ENCODE data around the gene NR2C1. TPM values are rescaled to one million over a fixed set of nuclear protein-coding genes. Genes with fewer than 3 reads are reported as not detected.
"Not testable (repeated sequence)": the region's sequence is repeated elsewhere in the genome, so short reads cannot be mapped to it uniquely, and the experiment has no call there.

Gene NR2C1
- total RNA-seq, 1 donor from 2014 or later: 39.1 TPM

DNA sequence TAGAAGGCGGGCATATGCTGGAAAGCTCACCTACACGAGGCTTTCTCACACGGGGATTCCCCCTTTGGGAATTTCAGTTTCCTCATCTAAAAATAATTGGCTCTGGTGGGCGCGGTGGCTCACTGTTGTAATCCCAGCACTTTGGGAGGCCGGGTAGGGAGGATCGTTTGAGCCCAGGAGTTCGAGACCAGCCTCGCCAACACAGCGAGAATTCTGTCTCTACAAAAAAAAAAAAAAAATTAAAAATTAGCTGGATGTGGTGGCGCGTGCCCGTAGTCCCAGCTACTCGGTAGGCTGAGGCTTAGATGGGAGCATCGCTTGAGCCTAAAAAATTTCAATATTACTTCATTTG is 69.5 kb downstream of the NR2C1 start:
- no peak for DNase-seq (ENCODE audit: extremely low read depth, low read depth, low spot score)

DNA sequence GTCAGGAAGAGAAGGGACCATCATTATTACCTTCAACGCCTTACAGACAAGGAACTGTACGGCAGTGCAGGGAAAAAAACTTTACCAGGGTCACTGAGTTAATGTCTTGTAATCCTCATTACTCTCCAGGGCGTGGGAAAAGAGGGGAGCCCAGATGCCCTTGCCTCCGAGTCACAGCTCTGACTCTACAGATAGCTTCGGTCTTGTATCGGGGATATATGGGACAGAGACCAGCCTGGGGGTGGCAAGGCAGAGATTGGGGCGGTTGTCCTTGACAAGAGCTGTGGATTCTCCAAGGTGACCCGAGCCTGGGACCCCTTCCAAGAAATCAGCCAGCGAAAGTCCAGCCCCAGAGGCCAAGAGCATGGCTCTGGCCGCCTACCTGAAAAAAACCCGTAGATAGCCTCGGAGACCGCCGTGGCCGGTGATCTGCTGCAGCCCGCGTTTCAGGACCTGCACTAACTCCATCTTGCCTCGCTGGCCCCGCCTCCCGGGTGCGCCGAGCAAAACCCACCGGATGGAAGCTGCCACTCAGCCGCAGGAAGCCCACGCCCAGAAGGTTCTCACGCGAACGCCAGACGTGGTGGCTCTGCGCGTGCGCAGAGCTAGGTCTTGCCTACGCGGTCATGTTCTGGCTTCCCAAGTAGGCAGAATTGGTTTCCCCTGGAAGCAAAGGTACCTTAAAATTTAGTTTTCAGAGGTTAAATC is 70.1 kb downstream of the NR2C1 start, which contains the start of gene NDUFA12:
NDUFA12 (minus strand) TSS at position 485 of the 708 bp plus-strand sequence; CDS start at position 468, 17 bp downstream.
- DNase-seq (ENCODE audit: extremely low read depth, low read depth, low spot score): peak; percentile 82

DNA sequence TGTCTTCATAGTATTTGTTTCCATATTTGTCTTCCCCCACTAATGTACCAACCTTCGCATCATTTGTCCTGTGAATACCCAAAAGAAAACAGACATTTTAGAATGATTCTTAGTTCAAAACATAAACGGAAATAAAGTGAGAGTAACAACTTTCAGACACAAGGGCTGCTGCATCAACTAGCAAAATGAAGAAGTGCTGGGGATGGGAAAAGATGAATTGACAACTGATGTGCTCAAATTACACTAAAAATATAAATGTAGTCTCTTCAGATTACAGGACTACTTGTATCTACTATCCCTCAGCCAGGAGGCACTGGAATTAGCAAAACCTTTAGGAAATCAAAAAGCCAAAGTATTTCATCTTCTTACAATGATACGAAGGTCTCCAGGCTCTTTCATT is 70.7 kb downstream of the NR2C1 start:
- no peak for DNase-seq (ENCODE audit: extremely low read depth, low read depth, low spot score)

DNA sequence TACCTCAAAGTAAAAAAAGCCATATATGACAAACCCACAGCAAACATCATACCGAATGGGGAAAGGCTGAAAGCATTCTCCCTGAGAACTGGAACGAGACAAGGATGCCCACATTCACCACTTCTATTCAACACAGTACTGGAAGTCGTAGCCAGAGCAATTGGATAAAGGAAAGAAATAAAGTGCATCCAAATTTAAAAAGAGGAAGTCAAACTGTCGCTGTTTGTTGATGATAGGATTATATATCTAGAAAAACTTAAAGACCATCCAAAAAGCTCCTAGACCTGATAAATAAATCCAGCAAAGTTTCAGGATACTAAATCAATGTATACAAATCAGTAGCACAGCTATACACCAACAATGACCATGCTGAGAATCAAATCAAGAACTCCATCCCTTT is 75.1 kb downstream of the NR2C1 start:
- no peak for DNase-seq (ENCODE audit: extremely low read depth, low read depth, low spot score)

DNA sequence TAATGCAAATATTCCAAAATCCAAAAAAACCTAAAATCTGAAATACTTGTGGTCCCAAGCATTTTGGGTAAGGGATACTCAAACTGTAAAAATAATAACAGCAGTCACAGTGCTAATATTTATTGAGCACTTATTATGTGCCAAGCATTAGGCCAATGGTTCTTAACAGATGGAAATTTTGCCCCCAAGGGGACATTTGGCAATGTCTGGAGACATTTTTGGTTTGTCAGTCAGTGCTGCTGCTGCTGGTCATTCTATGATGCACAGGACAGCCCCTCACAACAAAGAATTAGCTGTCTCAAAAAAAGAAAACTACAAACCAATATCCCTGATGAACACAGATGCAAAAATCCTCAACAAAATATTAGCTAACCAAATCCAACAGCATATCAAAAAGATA is 75.7 kb downstream of the NR2C1 start:
- no peak for DNase-seq (ENCODE audit: extremely low read depth, low read depth, low spot score)

DNA sequence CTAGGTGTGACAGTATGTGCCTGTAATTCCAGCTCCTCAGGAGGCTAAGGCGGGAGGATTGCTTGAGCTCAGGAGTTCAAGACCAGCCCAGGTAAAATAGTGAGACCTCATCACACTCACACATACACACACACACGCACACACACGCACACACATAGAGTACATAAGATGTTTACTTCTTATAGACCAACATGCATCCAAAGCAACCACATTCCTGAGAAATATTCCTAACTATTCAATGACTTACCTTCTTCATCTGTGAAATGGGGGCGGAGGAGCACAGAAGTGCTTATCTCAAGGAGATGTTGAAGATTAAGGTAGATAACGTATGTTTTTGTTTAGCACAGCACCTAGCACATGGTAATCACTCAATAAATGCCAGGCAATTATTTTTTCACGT is 76.4 kb downstream of the NR2C1 start:
- DNase-seq (ENCODE audit: extremely low read depth, low read depth, low spot score): no peak

DNA sequence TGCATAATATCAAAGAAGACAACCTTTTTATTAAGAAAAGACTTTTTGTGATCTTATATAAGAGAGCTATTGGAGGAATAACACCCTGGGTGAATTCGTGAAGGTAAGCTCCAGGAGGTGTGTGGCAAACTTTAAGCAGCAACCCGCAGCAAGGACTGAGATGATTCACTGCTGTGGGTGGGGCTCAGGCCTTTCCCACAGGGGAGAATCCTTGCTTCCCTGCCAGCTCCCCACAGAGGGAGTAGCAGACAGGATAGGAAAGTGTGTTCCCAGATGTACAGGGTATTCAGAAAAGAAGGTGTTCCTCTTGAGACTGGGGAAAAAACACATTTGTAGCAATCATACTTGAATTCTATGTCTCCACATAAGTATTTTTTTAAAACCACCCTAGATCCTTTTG is 79.1 kb downstream of the NR2C1 start:
- DNase-seq (ENCODE audit: extremely low read depth, low read depth, low spot score): no peak

DNA sequence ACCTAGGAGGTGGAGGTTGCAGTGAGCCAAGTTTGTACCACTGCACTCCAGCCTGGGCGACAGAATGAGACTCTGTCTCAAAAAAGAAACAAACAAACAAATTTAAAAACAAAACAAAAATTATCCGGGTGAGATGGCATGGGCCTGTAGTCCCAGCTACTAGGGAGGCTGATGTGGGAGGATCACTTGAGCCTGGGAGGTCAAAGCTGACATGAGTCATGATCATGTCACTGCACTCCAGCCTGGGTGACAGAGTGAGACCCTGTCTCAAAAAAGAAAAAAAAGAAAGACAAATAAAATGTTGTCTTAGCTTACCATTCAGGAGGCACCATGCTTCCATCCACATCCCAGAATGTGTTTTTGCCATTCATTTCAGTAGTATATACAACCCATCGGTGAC is 79.6 kb downstream of the NR2C1 start:
- DNase-seq (ENCODE audit: extremely low read depth, low read depth, low spot score): not testable (repeated sequence)

DNA sequence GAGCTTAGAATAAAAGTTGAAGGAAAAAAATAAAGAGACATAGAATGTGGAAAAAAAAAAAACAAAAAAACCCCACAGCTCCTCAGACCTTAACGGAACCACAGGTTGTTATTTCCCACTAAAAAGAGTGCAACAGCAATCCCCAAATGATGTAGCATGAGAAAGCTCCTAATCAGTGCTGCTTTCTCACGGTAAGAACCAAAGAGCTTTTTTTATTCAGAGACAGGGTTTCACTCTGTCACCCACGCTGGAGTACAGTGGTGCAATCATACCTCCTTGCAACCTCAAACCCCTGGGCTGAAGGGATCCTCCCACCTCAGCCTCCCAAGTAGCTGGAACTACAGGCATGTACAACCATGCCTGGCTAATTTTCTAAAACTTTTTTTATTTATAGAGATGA is 83.2 kb downstream of the NR2C1 start:
- no peak for DNase-seq (ENCODE audit: extremely low read depth, low read depth, low spot score)

DNA sequence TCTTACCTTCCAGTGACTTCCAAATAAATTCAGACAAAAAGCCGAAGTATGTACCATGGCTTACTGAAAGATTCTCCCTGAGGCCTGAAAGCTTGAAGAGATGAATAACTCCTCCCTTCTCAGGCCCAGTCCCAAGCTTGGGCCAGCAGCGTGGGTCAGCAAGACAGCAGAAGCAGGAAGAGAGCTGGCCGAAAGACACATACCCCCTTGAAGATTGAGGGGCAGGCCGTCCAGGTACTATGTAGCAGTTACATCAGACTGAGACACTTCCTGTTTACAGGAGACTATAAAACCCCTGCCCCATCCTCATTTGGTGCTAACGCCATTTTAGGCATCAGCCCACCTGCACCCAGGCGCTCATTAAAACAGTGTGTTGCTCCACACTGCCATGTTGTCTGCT is 84.9 kb downstream of the NR2C1 start:
- no peak for DNase-seq (ENCODE audit: extremely low read depth, low read depth, low spot score)

DNA sequence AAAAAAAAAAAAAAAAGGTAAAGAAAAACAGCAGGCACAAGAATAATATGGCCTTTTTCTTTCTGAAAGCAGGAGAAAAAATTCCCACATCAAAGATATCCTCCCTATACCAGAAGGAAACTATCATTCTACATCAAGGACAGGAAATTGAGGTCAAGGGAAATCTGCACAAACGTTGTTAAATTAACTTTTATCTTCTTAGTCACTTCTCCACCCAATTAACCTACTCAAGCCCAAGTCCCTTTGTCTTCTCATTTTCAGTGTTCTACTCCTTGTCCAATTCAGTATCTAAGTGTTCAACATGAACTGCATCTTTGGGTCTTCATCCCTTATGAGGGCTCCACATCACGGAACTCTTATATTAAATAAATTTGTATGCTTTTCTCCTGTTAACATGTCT is 85.6 kb downstream of the NR2C1 start:
- no peak for DNase-seq (ENCODE audit: extremely low read depth, low read depth, low spot score)

DNA sequence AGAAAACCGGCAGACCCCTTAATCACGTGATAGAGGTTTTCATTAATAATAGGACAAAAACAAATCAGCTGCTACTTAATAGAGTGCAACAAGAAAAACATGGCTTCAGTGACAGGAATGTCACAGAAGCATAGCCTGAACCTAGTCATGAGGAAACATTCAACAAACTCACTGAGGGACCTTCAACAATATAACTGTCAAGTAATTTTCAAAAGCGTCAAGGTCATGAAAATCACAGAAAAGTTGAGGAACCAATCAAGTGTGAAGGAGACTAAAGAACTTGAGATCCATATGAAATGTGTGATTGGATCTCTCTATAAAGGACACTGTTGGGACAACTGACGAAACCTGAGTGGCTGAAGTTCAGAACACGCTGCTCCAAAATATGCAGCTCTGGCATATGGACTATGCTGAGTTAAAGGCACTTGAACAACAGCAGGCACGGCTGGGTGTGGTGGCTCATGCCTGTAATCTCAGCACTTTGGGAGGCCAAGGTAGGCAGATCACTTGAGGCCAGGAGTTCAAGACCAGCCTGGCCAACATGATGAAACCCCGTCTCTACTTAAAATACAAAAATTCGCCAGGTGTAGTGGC is 86.2 kb downstream of the NR2C1 start:
- DNase-seq (ENCODE audit: extremely low read depth, low read depth, low spot score): no peak

DNA sequence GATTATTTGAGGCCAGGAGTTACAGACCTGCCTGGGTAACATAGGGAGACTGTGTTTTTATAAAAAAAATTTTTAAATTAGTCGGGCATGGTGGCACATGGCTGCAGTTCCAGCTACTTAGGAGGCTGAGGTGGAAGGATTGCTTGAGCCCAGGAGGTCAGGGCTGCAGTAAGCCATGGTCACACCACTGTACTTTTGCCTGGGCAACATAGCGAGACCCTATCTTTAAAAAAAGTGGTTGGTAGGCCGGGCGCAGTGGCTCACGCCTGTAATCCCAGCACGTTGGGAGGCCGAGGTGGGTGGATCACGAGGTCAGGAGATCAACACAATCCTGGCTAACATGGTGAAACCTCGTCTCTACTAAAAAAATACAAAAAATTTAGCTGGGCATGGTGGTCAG is 88.3 kb downstream of the NR2C1 start:
- not testable (repeated sequence) for DNase-seq (ENCODE audit: extremely low read depth, low read depth, low spot score)

DNA sequence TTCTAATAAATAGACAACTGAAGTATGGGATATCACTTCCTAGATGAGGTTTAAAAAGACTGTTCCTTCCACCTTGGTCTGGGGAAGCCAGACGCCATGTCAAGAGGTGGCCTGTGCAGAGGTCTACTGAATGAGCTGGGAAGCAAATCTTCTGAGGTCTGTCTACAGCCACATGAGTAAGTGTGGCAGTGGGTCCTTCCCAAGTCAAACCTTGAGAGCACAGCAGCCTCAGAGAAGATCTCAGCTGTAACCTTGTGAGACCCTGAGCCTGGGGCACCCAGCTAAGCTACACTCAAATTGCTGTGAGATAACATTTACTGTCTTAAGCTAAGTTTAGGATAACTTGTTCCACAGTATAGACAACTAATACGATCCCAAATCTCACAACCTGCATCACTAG is 90.1 kb downstream of the NR2C1 start:
- DNase-seq (ENCODE audit: extremely low read depth, low read depth, low spot score): no peak

DNA sequence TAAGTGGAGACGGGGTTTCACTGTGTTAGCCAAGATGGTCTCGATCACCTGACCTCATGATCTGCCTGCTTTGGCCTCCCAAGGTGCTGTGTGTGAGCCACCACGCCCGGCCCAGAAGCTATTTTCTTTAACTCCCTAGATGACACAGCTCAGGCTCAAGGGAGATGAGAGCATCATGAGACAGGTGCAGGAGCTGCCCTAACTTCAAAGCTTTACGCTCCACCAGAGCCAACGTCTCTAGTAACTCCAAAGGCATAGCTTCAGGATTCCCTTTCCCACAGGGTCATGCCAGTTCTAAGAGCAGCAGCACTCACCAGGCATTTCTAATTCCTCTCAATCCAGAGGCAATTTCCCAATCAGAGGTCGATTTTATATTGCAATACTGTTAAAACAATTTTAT is 91.0 kb downstream of the NR2C1 start:
- no peak for DNase-seq (ENCODE audit: extremely low read depth, low read depth, low spot score)

DNA sequence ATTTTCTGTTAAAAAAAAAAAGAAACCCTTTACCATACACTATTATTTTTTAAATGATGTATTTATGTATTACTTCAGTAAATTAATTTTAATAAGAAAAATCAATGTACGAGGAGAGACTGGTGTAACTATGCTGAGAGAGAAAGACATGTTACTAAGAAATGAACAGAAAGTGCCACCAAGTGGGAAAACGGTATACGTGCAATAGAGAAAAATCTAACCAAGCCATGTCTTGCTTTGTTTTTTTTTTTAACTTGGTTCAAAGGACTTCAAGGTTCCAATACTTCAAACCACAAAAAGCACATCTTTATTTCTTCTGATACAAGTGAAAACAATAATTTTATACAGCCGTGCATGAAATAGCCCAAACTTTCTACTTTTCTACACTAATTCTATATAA is 92.8 kb downstream of the NR2C1 start:
- DNase-seq (ENCODE audit: extremely low read depth, low read depth, low spot score): no peak

DNA sequence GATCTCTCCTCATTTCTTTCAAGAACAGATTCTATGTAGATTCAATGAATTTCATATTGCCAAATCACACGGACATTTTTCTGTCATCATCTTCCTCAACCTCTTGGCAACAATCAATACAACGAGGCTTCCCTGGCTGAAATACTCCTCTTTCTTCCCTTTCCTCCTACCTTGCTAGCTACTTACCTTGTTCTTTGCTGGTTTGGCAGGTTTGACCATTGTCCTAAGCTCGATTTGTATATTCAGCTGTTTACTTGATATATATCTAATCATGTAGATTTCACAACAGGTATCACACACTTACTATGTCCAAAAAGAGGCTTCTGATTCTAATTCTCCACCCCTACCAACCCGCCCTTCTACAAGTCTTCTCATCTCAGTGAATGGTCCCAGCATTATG is 93.5 kb downstream of the NR2C1 start:
- no peak for DNase-seq (ENCODE audit: extremely low read depth, low read depth, low spot score)

DNA sequence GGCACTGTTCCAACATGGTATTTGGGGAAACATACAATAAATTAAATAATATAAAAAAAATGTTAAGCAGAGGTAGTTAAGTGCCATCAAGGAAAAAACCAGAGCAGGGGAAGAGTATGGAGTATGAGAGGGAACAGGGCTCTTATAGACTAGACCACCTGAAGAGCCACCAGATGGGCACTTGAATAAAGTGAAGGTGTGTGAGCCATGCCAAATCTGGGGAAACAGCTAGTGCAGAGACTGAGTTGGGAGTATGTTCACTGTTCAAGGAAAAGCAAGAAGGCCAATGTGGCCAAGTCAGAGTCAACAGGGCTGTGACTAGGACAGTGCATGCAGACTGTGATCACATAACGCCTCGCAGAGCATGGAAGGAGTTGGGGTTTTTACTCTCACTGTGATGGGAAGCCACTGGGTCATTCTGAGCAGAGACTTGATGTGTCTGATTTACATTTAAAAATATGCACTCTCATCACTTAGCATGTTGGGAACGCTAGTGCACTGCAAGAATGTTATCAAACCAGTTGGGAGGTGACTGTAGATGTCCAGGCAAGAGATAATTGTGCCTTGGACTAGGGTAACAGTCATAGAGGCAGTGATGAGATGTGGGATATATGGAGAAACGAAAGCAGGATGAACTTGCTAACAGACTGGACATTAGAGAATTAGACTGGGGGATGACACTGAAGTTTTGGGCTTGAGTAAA is 95.5 kb downstream of the NR2C1 start:
- DNase-seq (ENCODE audit: extremely low read depth, low read depth, low spot score): no peak

DNA sequence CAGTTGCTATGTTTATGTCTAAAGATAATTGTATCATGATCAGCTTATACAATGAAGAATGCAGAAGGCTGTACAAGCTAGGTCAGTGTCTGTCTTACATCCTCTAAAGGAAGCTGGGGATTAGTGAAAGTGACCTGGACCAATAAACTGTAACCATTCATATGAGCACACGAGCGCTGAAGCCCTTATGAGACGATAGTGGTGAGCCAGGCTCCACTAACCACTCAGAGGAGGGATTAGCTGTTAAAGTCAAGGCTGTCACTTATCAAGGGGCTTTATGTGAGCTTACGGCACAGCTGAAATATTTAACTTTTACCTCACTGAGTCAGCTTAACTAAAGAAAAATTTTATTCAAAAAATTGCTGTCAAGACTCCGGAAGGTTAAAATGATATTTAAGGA is 100.2 kb downstream of the NR2C1 start:
- no peak for DNase-seq (ENCODE audit: extremely low read depth, low read depth, low spot score)

DNA sequence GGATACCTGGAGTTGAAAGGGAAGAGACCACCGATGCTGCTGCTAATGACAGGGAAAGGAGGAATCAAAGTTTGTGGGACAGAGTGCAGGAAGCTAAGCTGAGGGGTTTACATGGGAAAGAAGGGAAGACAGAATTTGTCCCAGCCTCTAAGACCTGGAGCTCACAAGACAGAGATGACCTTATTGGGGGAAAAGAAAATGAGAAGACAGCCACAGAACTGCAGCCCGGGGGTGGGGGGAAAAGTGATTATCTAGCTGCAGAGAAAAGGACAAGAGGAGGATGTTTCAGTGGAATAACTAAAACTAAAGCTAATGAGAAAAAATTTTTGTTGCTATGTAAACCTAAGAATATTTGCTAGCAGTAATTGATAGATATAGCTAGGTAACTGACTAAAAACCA is 100.6 kb downstream of the NR2C1 start:
- DNase-seq (ENCODE audit: extremely low read depth, low read depth, low spot score): no peak

DNA sequence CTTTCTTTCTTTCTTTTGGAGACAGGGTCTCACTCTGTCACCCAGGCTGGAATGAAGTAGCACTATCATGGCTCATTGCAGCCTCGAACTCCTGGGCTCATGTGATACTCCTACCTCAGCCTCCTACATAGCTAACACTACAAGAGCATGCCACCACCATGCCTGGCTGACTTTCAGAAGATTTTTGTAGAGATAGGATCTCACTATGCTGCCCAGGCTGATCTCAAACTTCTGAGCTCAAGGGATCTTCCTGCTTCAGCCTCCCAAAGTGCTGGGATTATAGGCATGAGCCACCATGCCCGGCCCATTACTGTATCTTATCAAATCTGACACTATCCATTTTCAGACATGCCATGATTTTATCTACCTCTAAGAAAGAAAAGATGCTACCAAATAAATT is 101.5 kb downstream of the NR2C1 start:
- no peak for DNase-seq (ENCODE audit: extremely low read depth, low read depth, low spot score)

DNA sequence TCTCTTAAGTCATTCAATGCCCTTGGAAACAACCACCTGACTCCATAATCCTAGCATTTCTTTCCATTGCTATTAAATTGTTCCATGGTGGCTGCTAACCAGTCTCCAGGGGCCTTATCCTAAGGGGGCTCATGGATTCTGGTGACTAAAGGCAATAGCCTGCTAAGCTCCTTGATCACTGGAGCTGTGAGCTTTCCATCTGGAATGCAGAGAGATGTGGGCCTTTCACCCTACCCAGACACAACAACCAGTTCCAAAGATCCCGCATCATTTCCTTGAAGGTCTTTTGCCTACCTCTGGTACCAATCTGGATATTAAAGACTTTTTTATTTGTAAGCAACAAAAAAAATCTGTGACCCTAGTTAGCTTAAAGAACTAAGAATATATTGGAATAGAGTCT is 102.9 kb downstream of the NR2C1 start:
- no peak for DNase-seq (ENCODE audit: extremely low read depth, low read depth, low spot score)

Measured in glomerular endothelial cell (primary cell).